DMS114 treated with DMSO at 0.1 percent for 48 hours (cell line): ENCODE data around the gene SEPSECS.
"Not testable (repeated sequence)": the region's sequence is repeated elsewhere in the genome, so short reads cannot be mapped to it uniquely, and the experiment has no call there.

ENCODE experiments used
- DNase-seq: peaks from one replicate; lab custom pipeline; 2025; ENCODE audit not compliant: unreplicated experiment; lab: John Stamatoyannopoulos, UW

The SEPSECS gene

DNA sequence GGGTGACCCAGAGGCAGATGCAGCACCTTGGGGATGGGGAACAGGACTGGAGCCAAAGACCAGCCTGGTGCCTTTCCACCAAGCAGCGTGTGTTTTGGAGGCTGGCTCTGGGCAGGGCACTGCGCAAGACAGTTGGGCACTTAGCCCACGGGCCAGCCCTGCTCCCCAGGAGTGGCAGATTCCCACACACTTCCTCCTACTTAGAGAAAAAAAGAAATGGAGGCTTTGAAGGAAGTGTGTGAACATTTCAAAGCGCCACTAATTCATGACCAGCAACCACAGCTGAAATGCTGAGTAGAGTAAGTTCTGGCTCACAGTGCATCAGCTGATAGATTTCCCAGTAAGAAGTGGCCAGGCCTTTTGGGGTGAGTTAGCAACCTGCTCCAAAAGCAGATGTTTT is 74.6 kb downstream of the SEPSECS start:
- no peak for DNase-seq

DNA sequence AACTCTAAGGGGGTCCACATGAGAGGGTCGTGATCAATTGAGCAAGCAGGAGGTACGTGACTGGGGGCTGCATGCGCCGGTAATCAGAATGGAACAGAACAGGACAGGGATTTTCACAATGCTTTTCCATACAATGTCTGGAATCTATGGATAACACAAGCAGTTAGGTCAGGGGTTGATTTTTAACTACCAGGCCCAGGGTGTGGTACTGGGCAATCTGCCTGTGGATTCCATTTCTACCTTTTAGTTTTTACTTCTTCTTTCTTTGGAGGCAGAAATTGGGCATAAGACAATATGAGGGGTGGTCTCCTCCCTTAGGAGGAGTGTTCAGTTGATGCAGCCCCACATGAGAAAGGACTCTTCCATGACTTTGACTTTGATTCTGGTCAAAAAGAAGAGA is 76.8 kb downstream of the SEPSECS start:
- DNase-seq: not testable (repeated sequence)

DNA sequence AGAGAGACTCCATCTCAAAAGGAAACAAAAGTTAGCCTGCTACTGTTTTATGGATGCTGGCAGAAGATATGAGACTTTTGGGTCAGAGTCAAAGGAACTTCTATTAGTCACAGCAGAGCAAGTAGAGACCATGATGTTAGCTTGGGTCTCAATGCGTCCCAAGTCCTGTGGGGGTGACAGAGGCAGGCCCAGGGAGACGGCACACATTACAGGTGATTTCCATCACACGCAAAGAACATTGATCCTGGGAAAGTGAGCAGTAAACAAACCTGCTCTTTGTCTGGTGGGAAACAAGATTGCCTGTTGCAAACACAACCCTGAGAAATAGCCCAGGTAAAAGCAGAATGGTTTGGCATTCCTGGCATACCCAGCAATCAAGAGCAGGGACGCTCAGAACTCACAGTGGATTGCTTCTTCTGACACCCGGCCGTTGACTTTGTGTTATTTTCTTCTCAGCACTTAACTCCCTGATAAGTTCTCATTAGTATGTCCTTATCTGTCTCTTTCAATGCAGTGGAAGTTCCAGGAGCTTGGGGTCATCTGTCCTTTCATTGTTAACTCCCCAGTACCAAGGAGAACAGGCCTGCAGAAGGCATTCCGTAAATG is 78.3 kb downstream of the SEPSECS start:
- DNase-seq: no peak

DNA sequence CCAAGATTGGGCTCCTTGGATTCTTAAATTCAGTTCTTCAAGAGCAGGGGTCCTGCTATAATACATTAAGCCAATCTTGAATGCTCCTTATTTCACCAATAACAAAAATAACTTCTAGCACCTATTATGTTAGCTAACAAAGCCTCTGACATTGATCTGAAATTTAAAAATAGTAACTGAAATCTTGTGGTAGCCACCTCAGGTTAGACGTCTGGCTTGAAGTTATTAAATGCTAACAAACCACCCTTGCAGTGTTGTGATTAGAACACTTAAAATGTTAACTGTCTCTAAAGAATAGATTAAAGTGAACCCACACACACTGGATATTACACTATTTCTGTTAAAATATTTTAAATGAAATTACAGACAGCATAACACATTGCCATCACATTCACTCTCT is 79.7 kb downstream of the SEPSECS start:
- no peak for DNase-seq

DNA sequence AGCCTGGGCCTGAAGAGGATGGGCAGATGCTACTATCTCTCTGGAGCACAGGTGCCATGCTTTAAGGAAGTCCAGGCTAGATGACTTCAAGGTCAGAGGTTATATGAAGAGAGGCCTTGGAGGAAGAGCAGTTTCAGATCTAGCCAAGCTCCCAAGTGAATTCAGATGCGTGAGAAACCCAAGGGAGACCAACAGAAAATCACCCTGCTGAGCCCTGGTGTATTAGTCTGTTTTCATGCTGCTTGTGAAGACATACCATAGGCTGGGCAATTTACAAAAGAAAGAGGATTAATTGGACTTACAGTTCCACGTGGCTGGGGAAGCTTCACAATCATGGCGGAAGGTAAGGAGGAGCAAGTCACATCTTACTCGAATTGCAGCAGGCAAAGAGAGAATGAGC is 81.7 kb downstream of the SEPSECS start:
- DNase-seq: no peak

DNA sequence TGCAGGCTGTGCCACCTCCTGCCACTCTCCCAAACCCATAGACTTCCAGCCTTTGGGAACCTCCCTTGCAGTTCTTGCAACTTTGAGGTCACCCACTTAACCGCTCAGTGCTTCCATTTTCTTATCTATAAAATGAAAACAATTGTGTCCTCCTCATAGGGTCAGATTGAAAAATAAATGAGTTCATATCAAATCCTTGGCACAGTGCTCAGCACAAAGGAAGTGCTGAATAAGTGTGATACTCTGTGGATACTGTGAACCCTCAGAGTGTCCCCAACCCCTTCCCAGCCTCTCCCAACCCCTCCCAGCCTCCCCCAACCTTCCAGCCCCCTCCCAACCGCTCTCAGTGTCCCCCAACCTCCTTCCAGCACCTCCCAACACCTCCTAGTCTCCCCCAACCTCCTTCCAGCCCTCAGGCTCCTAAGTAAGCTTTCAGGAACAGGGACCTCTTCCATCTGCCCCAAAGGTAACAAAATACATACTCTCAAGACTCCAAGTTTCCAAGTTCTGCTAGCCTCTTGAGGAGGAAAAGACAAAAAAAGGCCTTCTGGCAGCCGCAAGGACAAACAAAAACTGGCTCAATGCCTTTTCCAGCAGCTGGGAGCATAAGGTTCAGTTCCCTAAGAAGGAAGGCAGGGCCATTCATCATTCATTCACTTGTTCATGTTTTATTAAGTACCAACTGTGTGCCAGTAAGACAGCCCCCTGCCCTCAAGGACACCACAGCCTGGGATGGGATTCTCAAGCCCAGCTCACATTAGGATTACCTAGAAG is 83.4 kb downstream of the SEPSECS start:
- no peak for DNase-seq

DNA sequence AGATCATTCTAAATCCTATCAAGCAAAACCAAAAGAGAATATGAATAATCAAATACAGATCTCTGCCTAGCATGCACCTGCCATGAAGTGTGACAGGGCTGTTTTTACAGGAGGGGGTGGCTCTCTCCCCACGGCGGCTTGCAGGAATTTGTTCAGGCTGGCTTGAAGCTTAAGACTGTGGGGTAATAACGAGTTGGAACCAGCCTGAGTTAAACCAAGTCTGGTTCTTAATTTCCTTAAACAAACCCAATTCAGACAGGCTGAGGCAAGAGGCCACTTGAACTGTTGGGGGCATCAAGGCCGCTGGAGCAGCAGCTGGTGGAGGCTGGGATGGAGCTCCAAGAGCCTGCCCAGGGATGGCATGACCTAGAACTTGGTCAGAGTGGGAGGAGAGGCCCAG is 84.4 kb downstream of the SEPSECS start:
- DNase-seq: no peak

DNA sequence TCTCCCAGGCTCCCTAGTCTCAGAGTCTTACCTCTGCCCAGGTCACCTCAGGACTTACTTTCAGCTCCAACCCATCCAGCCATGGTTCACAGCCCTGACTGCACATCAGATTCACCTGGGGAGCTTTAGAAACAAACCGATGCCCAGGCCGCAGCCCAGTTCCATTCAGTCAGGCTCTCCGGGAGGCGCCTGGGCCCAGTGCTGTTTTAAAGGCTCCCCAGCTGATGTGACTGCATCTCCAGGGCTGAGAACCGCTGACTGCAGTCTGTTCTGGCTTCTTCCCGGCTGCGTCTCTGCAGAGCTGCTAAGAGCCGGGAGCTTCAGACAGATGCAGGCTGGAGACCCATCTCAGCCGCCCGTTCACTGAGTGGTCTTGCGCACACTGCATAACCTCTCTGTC is 85.1 kb downstream of the SEPSECS start:
- no peak for DNase-seq

DNA sequence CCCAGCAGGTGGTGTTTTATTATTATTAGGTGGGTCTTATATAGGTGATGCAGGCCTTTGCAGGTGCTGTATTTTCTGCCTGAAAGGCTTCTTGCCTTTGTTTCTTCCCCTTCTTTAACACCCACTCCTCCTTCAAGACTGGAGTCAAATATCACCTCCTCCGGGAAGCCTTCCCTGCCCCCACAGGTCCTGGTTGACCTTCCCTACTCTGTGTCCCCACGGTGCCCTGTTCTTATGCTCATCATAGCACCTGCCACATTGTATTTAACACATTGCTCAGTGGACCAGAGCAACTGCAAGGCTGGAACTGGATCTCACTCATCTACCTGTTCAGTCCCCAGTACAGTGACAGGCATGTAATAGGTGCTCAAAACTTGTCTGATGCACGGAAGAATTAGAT is 89.7 kb downstream of the SEPSECS start:
- DNase-seq: no peak
